ENCODE data around the gene REL.
"Not testable (repeated sequence)": the region's sequence is repeated elsewhere in the genome, so short reads cannot be mapped to it uniquely, and the experiment has no call there.

Gene REL

GRCh38 chr2:60852282-60852860, 29.0 kb upstream of the REL start:
- no peak overlapping the region for H3K4me3 ChIP-seq (replicated peaks; ENCODE audit: low read depth, low read length)
- DNase-seq (ENCODE audit: low read depth), result no peak
- TF ChIP-seq CTCF (IDR thresholded peaks at IDR 0.05; ENCODE audit: low read length, missing control alignments), result no peak

GRCh38 chr2:60853531-60853930, 27.8 kb upstream of the REL start:
- no peak for TF ChIP-seq CTCF (IDR thresholded peaks at IDR 0.05; ENCODE audit: low read length, missing control alignments)
- no peak for DNase-seq (ENCODE audit: low read depth)
- no peak overlapping the region for H3K4me3 ChIP-seq (replicated peaks; ENCODE audit: low read depth, low read length)

- TF ChIP-seq CTCF (IDR thresholded peaks at IDR 0.05; ENCODE audit: low read length, missing control alignments), result no peak
- no peak for DNase-seq (ENCODE audit: low read depth)
- no peak overlapping the region for H3K4me3 ChIP-seq (replicated peaks; ENCODE audit: low read depth, low read length)
These were observed 25.2 kb upstream of the REL start for GRCh38 chr2:60855989-60856669.

GRCh38 chr2:60857056-60857455, 24.3 kb upstream of the REL start:
- H3K4me3 ChIP-seq (replicated peaks; ENCODE audit: low read depth, low read length), result no peak overlapping the region
- no peak for DNase-seq (ENCODE audit: low read depth)
- no peak for TF ChIP-seq CTCF (IDR thresholded peaks at IDR 0.05; ENCODE audit: low read length, missing control alignments)

- DNase-seq (ENCODE audit: low read depth), result no peak
- no peak for TF ChIP-seq CTCF (IDR thresholded peaks at IDR 0.05; ENCODE audit: low read length, missing control alignments)
- no peak overlapping the region for H3K4me3 ChIP-seq (replicated peaks; ENCODE audit: low read depth, low read length)
These were observed 22.5 kb upstream of the REL start for GRCh38 chr2:60858897-60859311.

GRCh38 chr2:60861736-60862135, 19.6 kb upstream of the REL start:
- DNase-seq (ENCODE audit: low read depth), result no peak
- no peak for TF ChIP-seq CTCF (IDR thresholded peaks at IDR 0.05; ENCODE audit: low read length, missing control alignments)

GRCh38 chr2:60862642-60863041, 18.7 kb upstream of the REL start:
- no peak for DNase-seq (ENCODE audit: low read depth)
- no peak for TF ChIP-seq CTCF (IDR thresholded peaks at IDR 0.05; ENCODE audit: low read length, missing control alignments)
- no peak overlapping the region for H3K4me3 ChIP-seq (replicated peaks; ENCODE audit: low read depth, low read length)

More at GRCh38 chr2:60861736-60862135, 19.6 kb upstream of the REL start:
- no peak overlapping the region for H3K4me3 ChIP-seq (replicated peaks; ENCODE audit: low read depth, low read length)

- H3K4me3 ChIP-seq (replicated peaks; ENCODE audit: low read depth, low read length); DNase-seq (ENCODE audit: low read depth): not testable (repeated sequence)
These were observed 16.0 kb upstream of the REL start for GRCh38 chr2:60865361-60865760.
